ENCODE data around the gene SF3B2.

- TF ChIP-seq ZNF699 (CRISPR knock-in tag; IDR thresholded peaks at IDR 0.05; ENCODE audit: insufficient replicate concordance) (no peak), BACH1 (tag; IDR thresholded peaks at IDR 0.05) (no peak), TBL1XR1 (IDR thresholded peaks at IDR 0.05; ENCODE audit: low read length in 2 of 2) (no peak), TAF1 (IDR thresholded peaks at IDR 0.05; ENCODE audit: control insufficient read depth, extremely low read depth, insufficient read depth, low read length, severe bottlenecking) (no peak), FOXM1 (IDR thresholded peaks at IDR 0.05; ENCODE audit: low read depth) (no peak), FOXM1 (CRISPR knock-in tag; IDR thresholded peaks at IDR 0.05; ENCODE audit: low read depth) (no peak), SNIP1 (IDR thresholded peaks at IDR 0.05; ENCODE audit: low read depth) (no peak), ZFPM2 (CRISPR knock-in tag; IDR thresholded peaks at IDR 0.05) (no peak), RAD21 (CRISPR knock-in tag; conservative IDR thresholded peaks at IDR 0.05 in 1 of 2, IDR thresholded peaks at IDR 0.05 in 1 of 2) (no peak), CEBPB (tag; IDR thresholded peaks at IDR 0.05) (no peak)
- TF ChIP-seq, protein P1, sequence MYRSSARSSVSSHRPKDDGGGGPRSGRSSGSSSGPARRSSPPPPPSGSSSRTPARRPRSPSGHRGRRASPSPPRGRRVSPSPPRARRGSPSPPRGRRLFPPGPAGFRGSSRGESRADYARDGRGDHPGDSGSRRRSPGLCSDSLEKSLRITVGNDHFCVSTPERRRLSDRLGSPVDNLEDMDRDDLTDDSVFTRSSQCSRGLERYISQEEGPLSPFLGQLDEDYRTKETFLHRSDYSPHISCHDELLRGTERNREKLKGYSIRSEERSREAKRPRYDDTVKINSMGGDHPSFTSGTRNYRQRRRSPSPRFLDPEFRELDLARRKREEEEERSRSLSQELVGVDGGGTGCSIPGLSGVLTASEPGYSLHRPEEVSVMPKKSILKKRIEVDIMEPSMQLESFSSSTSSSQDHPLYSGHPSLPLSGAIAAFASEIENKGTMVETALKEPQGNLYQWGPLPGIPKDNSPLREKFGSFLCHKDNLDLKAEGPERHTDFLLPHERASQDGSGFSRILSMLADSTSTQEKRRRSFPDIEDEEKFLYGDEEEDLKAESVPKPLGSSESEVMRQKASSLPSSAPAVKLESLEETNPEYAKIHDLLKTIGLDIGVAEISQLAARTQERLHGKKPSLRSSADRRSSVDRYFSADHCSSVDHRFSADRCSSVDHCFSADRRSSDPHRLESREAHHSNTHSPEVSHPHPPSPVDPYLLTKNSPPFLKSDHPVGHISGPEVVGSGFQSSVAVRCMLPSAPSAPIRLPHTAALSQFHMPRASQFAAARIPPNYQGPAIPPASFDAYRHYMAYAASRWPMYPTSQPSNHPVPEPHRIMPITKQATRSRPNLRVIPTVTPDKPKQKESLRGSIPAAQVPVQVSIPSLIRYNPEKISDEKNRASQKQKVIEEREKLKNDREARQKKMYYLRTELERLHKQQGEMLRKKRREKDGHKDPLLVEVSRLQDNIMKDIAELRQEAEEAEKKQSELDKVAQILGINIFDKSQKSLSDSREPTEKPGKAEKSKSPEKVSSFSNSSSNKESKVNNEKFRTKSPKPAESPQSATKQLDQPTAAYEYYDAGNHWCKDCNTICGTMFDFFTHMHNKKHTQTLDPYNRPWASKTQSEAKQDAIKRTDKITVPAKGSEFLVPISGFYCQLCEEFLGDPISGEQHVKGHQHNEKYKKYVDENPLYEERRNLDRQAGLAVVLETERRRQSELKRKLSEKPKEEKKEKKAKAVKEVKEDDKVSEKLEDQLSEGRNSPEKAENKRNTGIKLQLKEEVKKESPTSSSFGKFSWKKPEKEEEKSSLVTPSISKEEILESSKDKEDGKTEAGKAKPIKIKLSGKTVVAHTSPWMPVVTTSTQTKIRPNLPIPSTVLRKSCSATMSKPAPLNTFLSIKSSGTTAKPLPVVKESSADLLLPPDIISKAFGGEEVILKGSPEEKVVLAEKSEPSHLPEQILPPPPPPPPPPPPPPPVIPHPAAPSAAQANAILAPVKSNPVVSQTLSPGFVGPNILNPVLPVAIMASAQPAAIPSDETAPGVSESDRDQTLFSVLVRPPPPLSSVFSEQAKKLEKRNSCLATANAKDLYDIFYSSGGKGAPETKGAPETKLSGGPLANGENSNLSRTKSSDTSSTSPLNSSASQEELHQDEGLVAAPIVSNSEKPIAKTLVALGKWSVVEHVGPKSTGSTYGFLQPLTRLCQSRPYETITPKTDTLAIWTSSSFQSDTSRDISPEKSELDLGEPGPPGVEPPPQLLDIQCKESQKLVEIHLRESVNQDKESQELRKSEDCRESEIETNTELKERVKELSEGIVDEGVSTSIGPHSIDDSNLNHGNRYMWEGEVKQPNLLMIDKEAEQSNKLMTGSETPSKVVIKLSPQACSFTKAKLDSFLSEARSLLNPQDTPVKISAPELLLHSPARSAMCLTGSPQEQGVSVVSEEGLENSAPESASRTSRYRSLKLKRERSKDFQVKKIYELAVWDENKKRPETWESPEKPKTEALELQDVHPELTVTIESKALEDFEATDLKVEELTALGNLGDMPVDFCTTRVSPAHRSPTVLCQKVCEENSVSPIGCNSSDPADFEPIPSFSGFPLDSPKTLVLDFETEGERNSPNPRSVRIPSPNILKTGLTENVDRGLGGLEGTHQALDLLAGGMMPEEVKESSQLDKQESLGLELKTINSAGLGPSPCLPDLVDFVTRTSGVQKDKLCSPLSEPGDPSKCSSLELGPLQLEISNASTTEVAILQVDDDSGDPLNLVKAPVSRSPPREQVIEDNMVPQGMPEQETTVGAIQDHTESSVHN (IDR thresholded peaks at IDR 0.05; ENCODE audit: borderline replicate concordance in 1 of 2, low read depth in 1 of 2) = no peak
Observed at GRCh38 chr11:66012371-66012945, 39.7 kb upstream of the SF3B2 start.

Data from K562 (cell line).